DLD1 (cell line): ENCODE data around the gene TBC1D4.
"Not testable (repeated sequence)": the region's sequence is repeated elsewhere in the genome, so short reads cannot be mapped to it uniquely, and the experiment has no call there.

Source experiments
- in situ Hi-C: cut with HindIII; loops from 2 replicates; pipeline ENCODE4 v1.10.0; 2017; ENCODE audit warnings: low sequenced_read_pairs

TBC1D4 gene

DNA sequence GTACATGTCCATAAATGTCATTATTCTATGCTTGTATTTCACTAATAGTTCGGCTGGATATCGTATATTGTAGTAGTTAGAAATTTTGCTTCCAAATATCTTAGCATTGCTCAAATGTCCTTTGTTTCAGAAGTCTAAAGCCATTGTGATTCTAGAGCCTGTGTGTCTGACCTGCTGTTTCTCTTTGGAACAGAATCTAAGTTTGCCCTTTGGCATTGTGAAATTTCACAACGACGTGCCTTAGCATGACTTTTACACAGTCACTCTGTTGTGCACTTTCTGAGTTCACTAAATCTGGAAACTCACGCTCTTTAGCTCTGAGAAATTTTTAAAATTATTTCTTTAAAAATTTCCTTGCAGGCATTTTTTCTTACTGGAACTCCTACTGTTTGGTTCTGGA is 152.2 kb downstream of the TBC1D4 start:
- in situ Hi-C loops: no loop called here

DNA sequence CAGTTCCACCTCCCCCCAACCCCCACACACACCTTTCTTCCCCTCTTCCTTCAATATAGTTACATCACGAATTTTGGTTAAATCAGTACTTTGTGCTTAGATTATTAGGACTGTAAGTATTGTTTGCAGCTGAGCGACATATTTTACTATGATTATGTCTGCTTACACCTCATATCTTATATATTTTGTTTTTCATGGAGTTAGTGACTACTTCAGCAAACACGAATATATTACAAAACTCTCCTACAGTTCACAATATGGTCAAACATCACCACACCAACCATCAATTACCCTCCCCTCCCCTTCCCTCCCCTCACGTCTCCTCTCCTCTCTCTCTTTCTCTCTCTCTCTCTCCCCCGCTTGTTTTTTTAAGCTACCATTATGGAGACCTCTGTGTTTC is 152.9 kb downstream of the TBC1D4 start:
- in situ Hi-C loops: no loop called here

DNA sequence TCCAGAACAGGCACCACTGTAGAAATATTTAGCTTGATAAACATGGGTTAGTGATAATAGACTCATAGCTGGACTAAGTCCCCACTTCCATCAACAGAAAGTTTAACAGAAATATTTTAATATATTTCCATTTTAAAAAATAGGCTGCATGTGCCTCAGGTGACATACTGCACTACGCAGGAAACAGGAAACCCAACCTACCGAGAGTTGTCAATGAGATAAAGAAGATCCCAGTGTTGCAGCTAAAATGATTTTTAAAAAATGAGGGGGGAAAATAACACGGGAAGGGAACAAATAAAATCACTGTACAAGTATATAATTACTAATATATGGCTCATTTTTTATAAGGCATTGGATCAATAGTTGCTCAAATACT is 154.8 kb downstream of the TBC1D4 start:
- in situ Hi-C loops: no loop called here

DNA sequence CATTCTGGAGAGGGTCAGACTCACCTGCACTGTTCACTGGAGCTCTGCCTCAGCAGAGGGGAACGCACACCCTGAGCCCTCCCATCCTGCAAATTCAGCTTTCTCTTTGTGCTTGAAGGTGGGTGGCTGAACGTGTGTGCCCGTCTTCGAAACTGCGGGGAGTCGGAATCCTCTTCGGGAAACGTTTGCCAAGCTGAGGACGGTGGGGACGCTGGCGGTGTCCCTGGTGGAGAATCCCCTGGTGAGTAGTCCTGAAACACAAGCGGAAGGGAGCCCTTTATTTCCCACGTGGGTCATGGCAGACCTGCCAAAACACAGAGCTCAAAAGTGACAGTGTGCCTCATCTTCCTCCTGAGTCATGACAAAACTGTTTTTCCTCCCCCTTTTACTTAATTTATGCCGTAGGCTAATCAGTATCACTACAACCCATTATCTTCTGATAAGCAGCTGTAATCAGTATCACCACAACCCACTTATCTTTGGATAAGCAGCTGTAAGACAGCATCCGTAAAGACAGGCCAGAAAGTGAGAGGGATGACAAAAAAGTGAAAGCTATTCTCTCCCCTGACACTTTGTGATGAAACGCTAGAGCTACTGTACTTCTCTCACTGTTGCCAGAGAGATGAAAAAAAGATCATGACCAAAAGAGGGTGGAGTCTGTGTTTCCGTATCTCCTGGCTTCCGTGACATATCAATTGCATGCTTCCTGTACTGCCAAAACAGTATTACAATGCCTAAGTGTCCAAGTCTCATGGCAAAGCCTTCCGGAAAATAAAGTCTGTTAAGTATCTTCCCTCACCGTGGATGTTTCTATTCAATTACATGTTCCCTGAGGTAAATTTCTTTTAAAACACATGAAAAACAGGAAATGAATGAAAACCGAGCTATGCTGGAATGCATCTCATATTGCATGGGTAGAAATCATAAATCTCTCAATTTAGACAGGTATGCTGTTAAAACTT is 155.5 kb downstream of the TBC1D4 start:
- in situ Hi-C loops: no loop called here

DNA sequence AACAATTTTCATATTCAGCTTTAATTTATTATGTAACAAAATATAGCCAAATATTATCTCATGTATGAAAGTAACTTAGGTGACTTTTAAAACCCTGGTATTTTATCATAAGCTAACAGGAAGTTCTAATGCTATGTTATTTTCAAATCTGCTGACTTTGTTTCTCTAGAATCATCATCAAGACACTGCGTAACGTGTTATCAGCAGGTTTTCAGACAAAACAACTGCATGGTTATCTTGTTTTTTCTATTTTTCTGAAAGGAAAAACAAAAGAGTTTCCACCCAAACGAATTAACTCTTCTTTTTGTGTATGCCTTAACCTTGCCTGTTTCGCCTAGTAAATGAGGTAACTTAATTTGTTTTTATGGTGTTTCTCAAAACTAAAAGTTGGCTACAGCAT is 156.3 kb downstream of the TBC1D4 start:
- in situ Hi-C loops: no loop called here

DNA sequence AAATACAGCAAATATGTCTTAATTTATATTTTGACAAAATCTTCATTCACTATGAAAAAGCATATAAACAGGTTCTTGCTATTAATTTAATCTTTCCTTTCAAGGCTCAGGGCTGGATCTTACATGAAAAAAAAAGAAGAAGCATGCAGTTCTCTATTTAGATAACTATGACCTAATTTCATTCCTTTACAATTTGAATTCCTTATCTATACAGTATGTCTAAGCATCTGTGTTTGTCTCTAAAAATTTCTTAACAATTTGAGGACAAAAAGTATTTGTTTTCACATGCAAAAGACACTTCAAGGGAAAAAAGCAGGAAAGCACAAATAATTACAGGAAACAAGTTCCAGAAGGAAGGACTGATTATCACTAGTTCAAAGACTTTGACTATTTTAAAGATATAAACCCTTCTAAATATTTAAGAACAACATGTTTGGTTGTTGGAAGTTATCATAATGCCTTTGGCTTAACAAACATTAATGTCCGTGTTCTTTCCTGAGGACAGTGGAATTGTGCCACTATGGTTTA is 157.5 kb downstream of the TBC1D4 start:
- in situ Hi-C loops: no loop called here

DNA sequence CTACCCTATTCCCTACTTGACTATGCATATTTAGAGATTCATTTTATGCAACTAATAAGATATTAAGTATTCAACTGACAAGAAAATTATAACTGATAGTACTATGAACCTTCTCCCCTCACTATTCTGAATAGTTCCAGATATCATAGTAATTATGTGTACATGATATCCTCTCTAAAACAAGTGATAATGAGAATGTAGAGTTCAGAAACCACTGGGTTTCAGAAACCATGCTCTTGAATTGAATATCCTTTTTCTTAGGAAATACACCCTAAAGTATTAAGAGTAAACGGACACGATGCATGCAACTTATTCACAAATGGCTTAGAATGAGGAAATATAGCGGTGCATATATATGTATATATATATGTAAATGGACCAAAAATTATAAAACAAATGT is 160.9 kb downstream of the TBC1D4 start:
- in situ Hi-C loops: no loop called here

DNA sequence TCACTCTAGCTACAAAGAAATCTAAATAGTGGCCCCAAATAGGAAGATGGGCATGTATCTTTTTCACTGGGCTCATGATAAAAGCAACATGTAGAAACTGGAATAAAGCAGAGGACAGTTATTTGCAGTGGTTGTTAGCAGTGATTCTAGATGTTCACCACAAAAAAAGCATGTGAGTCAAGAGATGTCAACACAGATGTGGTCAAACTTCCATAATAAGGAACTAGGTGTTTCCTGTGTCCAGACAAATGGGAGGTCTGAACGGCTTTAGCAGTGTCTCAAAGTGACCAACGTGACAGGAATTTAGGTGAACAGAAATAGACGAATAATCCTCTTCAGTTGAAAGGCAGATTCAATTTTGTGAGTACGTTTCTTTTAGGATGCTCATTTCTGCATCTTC is 162.7 kb downstream of the TBC1D4 start:
- in situ Hi-C loops: no loop called here

DNA sequence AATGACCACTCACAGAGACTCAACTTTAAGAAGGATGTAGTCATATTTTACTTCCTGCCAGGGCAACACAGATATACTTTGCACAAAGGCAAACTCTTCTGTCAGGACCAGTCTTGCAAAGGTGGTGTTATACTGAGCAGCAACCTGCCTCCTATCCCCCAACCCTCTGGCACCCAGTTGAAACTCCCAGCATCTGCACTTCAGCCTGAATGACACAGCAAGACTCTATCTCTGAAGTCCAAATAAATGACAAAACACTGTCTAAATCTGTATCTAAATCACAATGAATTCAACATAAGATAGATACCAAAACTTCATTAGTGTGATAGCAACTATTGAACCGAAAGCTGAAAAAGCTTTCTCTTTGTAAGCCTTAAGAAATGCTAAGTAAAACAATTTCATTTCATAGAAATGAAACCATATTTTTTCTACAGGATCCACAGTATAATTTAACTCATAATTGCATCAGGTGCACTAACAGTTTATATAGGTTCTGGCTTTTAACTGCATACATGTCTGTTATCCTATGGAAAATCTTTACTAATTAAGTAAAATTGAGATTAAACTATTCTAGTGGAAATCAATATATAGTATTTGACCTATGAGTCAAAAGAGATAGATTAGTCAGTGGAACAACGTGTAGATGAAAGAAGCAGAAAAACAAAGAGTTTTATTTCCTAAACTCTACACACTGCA is 163.7 kb downstream of the TBC1D4 start:
- in situ Hi-C loops: no loop called here

DNA sequence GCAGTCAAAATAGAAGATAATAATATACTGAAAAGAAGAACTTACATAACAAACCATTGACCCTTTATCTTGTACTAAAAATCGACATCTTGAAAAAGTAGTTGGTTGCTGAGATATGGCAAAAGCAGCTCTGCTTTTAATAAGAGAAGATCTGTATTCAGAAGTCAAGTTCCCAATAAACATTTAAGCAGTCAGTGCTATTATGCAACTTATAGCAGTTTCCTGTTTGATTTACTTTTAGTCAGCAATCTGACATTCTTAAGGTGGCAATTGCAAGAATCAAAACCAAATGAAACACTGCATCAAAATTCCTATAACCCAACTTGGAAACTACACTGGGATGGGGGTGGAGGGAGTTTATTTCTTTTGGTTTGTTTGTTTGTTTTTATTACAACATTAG is 165.5 kb downstream of the TBC1D4 start:
- in situ Hi-C loops: no loop called here

DNA sequence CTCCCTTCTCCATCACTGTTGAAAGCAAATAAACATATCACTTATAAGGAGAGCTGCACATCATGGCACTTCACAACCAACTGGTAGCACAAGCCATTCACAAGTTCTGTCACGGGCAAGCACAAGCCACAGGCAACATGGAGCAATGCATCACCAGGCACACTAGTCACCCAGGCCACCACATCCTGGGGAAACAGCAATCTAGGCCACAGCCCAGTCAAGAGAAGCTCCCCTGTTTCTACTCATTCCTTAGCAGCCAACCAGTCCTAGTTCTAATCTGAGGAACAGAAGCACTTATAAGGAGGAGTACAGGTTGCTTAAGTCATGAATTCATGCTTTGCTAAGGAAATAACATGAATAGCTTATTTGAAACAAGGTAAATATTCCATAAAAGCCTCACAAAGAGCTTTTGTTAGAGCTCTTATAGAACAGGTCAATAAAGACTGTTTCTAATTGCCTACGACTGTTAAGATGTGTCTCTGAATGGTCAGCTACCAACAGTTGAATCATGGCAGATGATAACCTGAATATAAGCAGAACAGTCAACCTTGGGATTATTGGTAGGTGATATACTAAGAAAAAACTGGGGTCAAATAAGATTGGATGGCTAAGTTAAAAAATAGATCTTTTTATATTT is 169.0 kb downstream of the TBC1D4 start:
- in situ Hi-C loops: no loop called here

DNA sequence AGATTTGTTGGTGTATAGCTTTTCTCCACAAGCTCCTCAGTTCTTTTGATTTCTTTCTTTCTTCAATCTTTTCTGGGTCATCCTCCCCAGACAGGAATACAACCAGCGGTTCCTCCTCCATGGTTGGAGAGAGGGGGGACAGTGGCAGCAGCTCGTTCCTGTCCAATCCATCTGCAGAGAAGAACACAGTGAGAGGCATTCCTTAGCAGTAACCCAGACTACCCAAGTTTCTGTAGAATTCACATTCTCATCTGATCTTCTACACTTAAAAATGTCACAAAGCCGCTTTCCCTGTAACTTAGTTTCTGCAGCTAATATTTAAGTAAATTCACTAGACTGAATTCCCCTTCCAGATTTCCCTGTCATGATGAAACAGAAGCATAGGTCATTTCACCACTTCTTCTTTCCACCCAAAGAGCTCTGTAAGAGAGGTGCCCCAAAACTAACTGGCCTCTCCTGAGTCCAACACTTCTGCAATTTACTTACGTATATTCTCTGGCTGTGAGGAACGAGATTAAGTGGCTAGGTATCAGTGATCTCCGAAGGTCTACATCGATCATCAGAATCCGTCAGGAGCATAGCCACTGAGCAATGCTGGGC is 171.9 kb downstream of the TBC1D4 start:
- in situ Hi-C loops: no loop called here

DNA sequence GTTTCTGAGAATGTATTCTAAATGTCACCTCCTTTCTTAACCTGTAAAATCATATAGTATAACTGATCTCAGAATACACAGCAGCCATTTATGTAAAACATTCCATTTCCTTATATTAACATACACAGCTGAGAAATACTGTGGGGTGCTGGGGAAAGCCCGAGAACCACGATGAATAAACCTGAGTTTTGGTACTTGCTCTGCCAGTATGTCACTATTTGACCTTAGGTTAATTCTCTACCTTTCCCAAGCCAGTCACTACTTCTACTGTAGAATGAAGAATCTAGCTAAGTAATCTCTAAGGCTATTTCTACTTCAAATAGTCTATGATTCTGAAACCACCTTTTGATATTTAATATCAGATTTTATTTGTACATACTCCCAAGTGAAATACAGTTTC is 173.7 kb downstream of the TBC1D4 start:
- in situ Hi-C loops: no loop called here

DNA sequence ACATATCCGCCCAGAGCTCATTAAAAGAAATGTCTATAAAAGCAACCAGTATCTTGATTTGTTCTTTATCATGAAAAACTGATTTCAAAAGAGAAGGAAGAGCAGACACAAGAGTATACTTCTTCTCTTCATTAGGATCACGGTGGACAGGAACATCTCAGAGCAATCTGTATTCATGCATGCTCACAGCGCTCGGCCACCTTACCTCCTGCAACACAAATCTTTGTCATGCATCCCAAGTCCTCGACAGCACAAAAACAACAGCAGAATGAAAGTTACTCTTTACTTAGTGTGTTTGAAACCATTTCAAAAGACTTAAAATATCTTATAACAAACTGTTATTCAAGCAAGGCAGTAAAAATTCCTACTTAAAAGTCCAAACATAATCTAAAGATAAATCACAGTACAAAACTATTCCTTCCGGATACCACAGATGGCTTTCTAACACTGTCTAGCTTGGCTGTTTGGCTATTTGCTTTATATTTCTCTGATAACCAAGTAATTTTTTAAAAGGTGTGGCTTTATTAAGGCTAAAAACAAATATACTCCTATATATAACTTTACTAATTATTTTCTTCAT is 174.5 kb downstream of the TBC1D4 start:
- in situ Hi-C loops: no loop called here

DNA sequence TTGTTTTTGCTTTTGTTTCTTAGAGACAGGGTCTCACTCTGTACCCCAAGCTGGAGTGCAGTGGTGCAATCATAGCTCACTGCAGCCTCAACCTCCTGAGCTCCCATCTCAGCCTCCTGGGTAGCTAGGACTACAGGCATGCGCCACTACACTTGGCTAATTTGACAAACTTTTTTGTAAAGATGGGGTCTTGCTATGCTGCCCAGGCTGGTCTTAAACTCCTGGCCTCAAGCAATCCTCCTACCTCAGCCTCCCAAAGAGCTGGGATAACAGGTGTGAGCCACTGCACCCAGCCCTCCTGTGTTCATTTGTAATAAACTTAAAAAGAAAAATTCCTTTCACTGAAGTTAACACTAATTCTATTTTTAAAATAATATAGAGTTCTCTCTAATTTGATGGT is 175.0 kb downstream of the TBC1D4 start:
- in situ Hi-C loops: not testable (repeated sequence)

DNA sequence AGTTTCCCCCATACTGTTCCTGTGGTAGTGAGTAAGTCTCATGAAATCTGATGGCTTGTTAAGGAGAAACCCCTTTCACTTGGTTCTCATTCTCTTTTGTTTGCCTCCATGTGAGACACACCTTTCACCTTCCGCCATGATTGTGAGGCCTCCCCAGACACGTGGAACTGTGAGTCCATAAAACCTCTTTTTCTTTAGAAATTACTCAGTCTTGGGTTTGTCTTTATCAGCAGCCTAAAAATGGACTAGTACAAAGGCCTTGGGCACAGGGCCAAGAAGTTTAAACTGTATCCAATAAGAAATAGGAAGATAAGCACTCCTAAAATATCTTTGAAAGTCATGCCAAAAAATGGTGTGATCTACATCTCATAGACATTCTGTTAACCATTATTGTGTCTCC is 176.9 kb downstream of the TBC1D4 start:
- in situ Hi-C loops: no loop called here

DNA sequence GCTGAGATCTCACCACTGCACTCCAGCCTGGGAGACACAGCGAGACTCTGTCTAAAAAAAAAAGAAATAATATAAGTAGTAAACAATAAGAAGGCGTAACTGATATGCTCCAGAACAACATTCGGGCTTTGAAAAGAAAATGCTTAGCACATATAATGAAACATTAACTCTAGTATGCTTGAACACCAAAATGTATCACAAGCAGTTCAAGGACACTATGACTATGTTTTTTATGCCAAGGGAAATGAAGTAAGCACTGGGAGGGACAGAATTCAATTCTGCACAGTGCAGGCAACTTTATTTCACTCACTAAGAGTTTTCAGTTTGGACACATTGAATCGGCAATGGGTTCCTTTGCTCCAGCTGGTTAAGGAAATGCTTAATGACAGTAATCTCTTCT is 178.7 kb downstream of the TBC1D4 start:
- in situ Hi-C loops: no loop called here

DNA sequence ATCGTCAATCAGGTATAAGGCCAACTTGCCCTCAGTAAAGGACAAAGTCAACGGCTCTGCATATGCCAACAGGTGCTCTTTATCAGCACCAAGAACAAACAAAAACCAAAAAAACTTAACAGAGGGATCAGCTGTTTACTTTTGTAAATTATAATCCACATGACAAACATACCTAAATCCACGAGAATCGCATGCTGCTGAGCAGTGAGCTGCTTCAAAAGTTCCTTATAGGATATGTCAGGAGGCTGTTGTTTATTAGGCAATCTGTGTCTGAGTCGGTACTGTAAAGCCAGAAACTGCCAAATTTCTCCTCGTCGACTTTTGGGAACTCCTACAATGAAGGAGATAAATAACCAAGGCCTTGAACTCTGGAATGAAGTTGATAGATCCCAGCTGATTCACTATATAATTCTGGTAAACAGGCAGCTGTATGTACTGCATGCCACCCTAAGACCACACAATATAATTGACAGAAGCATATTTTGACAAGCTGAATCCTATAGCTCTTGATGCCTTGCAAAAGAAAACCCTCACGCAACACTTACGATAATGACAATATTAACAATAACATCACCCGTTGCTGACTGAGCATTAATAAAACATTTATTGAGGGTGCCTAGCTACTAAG is 179.8 kb downstream of the TBC1D4 start:
- in situ Hi-C loops: no loop called here

DNA sequence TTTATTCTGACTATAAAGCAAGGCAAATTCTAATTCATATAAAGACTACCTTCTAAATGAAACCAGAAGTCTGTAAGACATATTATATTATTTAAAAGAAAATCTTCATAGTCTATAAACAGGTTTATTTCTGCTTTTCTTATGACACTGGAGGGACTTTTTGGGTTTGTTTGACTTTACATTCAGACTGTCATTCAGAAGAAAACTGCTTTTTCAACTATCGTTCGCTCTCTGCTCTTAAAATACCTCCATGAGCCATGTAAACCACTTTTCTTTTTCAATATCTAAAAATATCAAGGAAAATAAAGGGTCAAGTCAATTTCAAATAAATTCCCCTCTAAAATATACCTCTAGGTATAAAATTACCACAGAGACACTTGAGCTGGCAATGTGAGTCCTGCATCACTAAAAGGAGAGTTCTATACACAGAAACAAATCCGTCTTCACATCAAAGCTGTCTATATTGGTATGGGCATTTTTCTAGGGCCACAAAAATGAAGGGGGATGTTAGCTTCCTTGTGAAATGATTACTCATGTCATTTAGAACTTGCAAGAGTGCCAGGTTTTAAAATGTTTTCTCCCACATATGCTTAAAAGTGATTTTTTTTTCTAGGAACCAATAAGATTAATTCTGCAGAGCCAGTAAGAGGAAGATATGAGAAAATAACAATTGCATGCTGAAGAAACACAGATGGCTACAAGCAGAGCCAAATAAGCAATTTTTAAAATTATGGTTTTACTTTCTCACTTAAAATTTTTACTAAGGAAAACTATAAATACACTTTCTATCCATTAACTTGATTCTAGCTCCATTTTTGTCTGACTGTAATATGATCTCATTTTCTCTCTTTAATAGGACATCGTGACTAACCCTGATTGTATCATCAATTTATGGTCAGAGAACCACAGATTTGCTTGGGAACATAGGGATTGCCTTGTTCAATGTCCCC is 181.8 kb downstream of the TBC1D4 start:
- in situ Hi-C loops: no loop called here
